AG04449 (cell line): ENCODE results near the gene CDK14.

Experiments
- CTCF ChIA-PET: fragments of 350-600 bp; formaldehyde crosslinking; extraction: SDS; loops from one replicate; lab custom pipeline; 2021; ENCODE audit warnings: antibody characterized with exemption; lab: Yijun Ruan, JAX
- POLR2A ChIA-PET: fragments of 400-600, 350-600 bp; formaldehyde crosslinking; extraction: SDS; loops from one replicate; lab custom pipeline; 2020; ENCODE audit warnings: antibody characterized with exemption, inconsistent platforms; lab: Yijun Ruan, JAX
- DNase-seq: peaks from one replicate; pipeline ENCODE4 v3.0.0-alpha.2; 2010; ENCODE audit warnings: low read depth, low spot score
- H3K4me3 ChIP-seq: 2 replicates; pipeline ENCODE4 v1.5.1; 2011; ENCODE audit warnings: low read depth, mild to moderate bottlenecking, control low read depth, low read length
- CTCF ChIP-seq: IDR thresholded peaks from one replicate; pipeline ENCODE4 v1.5.1; 2011; ENCODE audit warnings: mild to moderate bottlenecking, moderate library complexity, low read length, control low read depth, inconsistent platforms; ENCODE audit not compliant: insufficient read depth; ENCODE audit errors: missing control alignments

Gene CDK14

GRCh38 chr7:90580051-90580450 is 16.1 kb upstream of the CDK14 start:
- H3K4me3 ChIP-seq: no peak overlapping the region
- ChIA-PET POLR2A (no interaction called here), CTCF (interaction anchor here (0.8 to 2.9 kb wide), 7 partner anchors 10 to 454 kb away, joined by 3 to 14 read pairs (median 4); partner anchors contain the start of gene CDK14)
- TF ChIP-seq CTCF: no peak
- no peak for DNase-seq

- no peak for DNase-seq
- POLR2A ChIA-PET: no interaction called here
- CTCF ChIA-PET: interaction anchor here (0.5 kb wide), 1 partner anchor 49 kb away, joined by 3 read pairs; no protein-coding TSS in a partner anchor
- TF ChIP-seq CTCF: no peak
- no peak overlapping the region for H3K4me3 ChIP-seq
Observed at GRCh38 chr7:90582164-90582563, 14.0 kb upstream of the CDK14 start.

- H3K4me3 ChIP-seq: no peak overlapping the region
- POLR2A ChIA-PET: no interaction called here
- no peak for TF ChIP-seq CTCF
- CTCF ChIA-PET: interaction anchor here (2.4 kb wide), 1 partner anchor 12 kb away, joined by 16 read pairs; the partner anchor contains the start of gene CDK14
- DNase-seq: no peak
Observed at GRCh38 chr7:90584378-90584777, 11.7 kb upstream of the CDK14 start.

GRCh38 chr7:90586091-90586490 is 10.0 kb upstream of the CDK14 start:
- no peak overlapping the region for H3K4me3 ChIP-seq
- no peak for TF ChIP-seq CTCF
- DNase-seq: no peak
- ChIA-PET CTCF (interaction anchor here (2.4 kb wide), 1 partner anchor 10 kb away, joined by 16 read pairs; the partner anchor contains the start of gene CDK14), POLR2A (no interaction called here)

GRCh38 chr7:90587766-90588165 is 8.4 kb upstream of the CDK14 start:
- no peak overlapping the region for H3K4me3 ChIP-seq
- DNase-seq: no peak
- CTCF ChIA-PET: interaction anchor here (1.1 kb wide), 1 partner anchor 9 kb away, joined by 4 read pairs; the partner anchor contains the start of gene CDK14
- no peak for TF ChIP-seq CTCF
- POLR2A ChIA-PET: interaction anchor here (0.6 kb wide), 1 partner anchor 184 kb away, joined by 3 read pairs; the partner anchor contains the start of gene CLDN12

- no peak overlapping the region for H3K4me3 ChIP-seq
- CTCF ChIA-PET: interaction anchor here (0.8 to 1.0 kb wide), 2 partner anchors 9 to 37 kb away, joined by 3 read pairs; no protein-coding TSS in a partner anchor
- POLR2A ChIA-PET: no interaction called here
- no peak for DNase-seq
- TF ChIP-seq CTCF: no peak
Observed at GRCh38 chr7:90592033-90592432, 4.1 kb upstream of the CDK14 start.
